Body of pancreas (tissue), 4 donors: ENCODE results near the gene ASAP2.

Source experiments
- CTCF ChIP-seq, 7 experiments: fragments of 450-650 bp in 4 of 7; fragments of 200-600 bp in 3 of 7; sonication (generic) in 3 of 7; IDR thresholded peaks; one replicate each; pipeline ENCODE4 v1.5.1; 2016 to 2019; ENCODE audit warnings: antibody characterized with exemption in 7 of 7
- POLR2A ChIP-seq, 3 donors: fragments of 450-650 bp; IDR thresholded peaks; one replicate each; pipeline ENCODE4 v1.6.1; 2016; ENCODE audit warnings: antibody characterized with exemption in 3 of 3, mild to moderate bottlenecking in 2 of 3

GRCh38 chr2:9206991-9207640, 504 bp downstream of the ASAP2 start:
- TF ChIP-seq CTCF (IDR thresholded peaks at IDR 0.05) (no peak), POLR2A (IDR thresholded peaks at IDR 0.05) (no peak)
